Osteocyte (in vitro differentiated cells): ENCODE results near the gene ZSCAN30. TPM values are rescaled to one million over a fixed set of nuclear protein-coding genes. Genes with fewer than 3 reads are reported as not detected.
A peak's percentile ranks its signal among the peaks of the same experiment; 100 is the strongest.

ENCODE experiments used
- DNase-seq: peaks from one replicate; pipeline ENCODE4 v3.0.0; 2021; ENCODE audit warnings: mixed read lengths; ENCODE audit not compliant: unreplicated experiment; ENCODE audit errors: extremely low spot score
- H3K27ac Mint-ChIP-seq: one replicate; pipeline ENCODE4 v1.8.0; 2021; ENCODE audit warnings: mild to moderate bottlenecking, mixed read lengths; ENCODE audit not compliant: unreplicated experiment
- H3K27me3 Mint-ChIP-seq: one replicate; pipeline ENCODE4 v1.8.0; 2021; ENCODE audit warnings: mixed read lengths; ENCODE audit not compliant: unreplicated experiment
- H3K36me3 Mint-ChIP-seq: one replicate; pipeline ENCODE4 v1.8.0; 2021; ENCODE audit warnings: mixed read lengths; ENCODE audit not compliant: unreplicated experiment
- H3K4me1 Mint-ChIP-seq: one replicate; pipeline ENCODE4 v1.8.0; 2021; ENCODE audit warnings: mixed read lengths; ENCODE audit not compliant: unreplicated experiment
- H3K4me3 Mint-ChIP-seq: one replicate; pipeline ENCODE4 v1.8.0; 2021; ENCODE audit warnings: mild to moderate bottlenecking, moderate library complexity, mixed read lengths; ENCODE audit not compliant: unreplicated experiment
- H3K9me3 Mint-ChIP-seq: one replicate; pipeline ENCODE4 v1.8.0; 2021; ENCODE audit warnings: mixed read lengths; ENCODE audit not compliant: unreplicated experiment
- total RNA-seq: library from RNA; stranded (reverse); gene quantifications from 2 replicates; pipeline ENCODE4 v1.2.1, GENCODE V29; 2021
- TF ChIP-seq, protein P1 (sequence below): fragments of 200-600 bp; sonication (generic); IDR thresholded peaks from 2 replicates; pipeline ENCODE4 v1.5.0; 2021; ENCODE audit warnings: antibody characterized with exemption, mild to moderate bottlenecking, moderate library complexity

The ZSCAN30 gene
- total RNA-seq, 1 donor from 2014 or later, result 12.8 TPM

DNA sequence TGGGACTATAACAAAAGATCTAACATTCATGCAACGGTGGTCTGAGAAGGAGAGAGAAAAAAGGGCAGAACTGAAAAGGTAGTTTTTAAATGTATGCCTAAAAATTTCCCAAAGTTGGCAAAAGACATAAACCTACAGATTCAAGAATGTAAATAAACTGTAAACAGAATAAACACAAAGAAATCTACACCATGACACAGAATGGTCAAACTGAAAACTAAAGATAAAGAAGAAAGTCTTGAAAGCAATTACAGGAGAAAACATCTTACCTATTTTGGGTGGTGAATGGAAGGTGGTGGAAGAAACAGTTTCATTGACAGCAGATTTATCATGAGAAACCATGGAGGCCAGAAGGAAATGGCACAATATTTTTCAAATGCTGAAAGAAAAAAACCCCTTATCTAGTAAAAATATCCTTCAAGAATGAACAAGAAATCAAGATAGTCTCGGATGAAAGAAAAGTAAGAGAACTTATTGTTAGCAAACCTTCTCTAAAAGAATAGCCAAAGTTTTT is 84.8 kb downstream of the ZSCAN30 start:
- peaks cover 4% of the 10 kb centered on the region for H3K27me3 Mint-ChIP-seq
- peaks cover 13% of the 10 kb centered on the region for H3K9me3 Mint-ChIP-seq
- TF ChIP-seq, protein P1, sequence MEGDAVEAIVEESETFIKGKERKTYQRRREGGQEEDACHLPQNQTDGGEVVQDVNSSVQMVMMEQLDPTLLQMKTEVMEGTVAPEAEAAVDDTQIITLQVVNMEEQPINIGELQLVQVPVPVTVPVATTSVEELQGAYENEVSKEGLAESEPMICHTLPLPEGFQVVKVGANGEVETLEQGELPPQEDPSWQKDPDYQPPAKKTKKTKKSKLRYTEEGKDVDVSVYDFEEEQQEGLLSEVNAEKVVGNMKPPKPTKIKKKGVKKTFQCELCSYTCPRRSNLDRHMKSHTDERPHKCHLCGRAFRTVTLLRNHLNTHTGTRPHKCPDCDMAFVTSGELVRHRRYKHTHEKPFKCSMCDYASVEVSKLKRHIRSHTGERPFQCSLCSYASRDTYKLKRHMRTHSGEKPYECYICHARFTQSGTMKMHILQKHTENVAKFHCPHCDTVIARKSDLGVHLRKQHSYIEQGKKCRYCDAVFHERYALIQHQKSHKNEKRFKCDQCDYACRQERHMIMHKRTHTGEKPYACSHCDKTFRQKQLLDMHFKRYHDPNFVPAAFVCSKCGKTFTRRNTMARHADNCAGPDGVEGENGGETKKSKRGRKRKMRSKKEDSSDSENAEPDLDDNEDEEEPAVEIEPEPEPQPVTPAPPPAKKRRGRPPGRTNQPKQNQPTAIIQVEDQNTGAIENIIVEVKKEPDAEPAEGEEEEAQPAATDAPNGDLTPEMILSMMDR, result no peak
- H3K27ac Mint-ChIP-seq, result no peak overlapping the region
- no peak overlapping the region for H3K4me3 Mint-ChIP-seq
- DNase-seq, result no peak
- H3K4me1 Mint-ChIP-seq, result peaks cover 10% of the 10 kb centered on the region
- H3K36me3 Mint-ChIP-seq, result no peaks in the 10 kb centered on the region

DNA sequence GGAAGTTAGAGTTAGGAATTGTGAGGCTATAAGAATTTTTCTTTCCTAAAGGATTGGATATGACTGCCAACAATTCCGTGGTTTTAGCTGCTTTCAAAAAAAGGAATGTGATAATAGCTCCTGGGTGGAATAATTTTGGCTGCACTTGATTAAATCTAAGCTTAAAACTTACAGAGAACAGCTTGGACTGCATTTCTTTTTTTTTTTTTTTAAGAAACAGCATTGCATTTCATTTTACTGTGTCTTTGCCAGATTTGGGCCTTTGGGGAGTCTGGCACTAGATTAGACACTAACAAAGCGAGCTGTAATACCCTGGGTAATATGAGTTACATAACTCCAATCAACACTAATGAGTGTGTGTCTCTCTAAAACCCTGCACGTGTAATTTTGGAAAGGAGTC is 87.0 kb downstream of the ZSCAN30 start:
- Mint-ChIP-seq H3K27me3 (peaks cover 4% of the 10 kb centered on the region), H3K36me3 (no peaks in the 10 kb centered on the region), H3K27ac (peak overlapping the region; percentile 54), H3K4me3 (no peak overlapping the region), H3K9me3 (peaks cover 13% of the 10 kb centered on the region), H3K4me1 (peaks cover 10% of the 10 kb centered on the region)
- TF ChIP-seq, protein P1, result no peak
- DNase-seq, result no peak

DNA sequence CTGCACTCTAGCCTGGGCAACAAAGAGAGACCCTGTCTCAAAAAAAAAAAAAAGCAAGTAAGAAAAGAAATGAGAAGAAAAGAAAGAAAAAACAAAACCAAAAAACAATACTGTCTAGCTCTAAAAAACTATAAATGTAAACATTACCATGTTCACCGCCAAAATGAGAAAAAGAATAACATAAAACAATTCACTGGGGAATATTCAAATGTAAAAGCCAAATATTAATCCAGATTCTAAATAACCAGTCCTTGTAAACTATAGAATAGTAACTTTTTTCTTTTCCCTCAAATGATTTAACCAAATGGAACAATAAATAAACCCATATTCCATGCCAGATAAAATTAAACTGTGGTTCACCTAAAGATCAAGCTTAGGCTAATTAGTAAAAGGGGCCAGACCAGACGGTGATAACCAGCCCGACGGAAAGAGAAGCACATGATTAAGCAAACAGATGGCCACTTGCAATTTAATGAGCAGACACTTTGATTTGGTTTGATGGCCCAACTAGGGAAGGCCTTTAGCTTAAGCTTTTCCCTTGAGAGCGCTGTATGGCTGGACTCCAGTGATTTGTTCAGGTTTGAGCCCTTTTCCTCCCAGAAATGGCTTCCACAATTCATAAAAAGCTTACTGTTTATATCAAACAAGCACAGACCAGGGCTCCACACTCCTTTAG is 88.6 kb downstream of the ZSCAN30 start:
- peaks cover 10% of the 10 kb centered on the region for H3K4me1 Mint-ChIP-seq
- no peak overlapping the region for H3K27ac Mint-ChIP-seq
- H3K4me3 Mint-ChIP-seq, result no peak overlapping the region
- H3K36me3 Mint-ChIP-seq, result no peaks in the 10 kb centered on the region
- DNase-seq, result no peak
- H3K27me3 Mint-ChIP-seq, result peaks cover 6% of the 10 kb centered on the region
- H3K9me3 Mint-ChIP-seq, result peaks cover 13% of the 10 kb centered on the region
- TF ChIP-seq, protein P1, result no peak

Other genes with a start within 250 kb of the ZSCAN30 start
- 49.8 and 50.0 TPM in 2 replicates for gene MAPRE2, start 248.8 kb downstream of the ZSCAN30 start, total RNA-seq
- 23.9 and 24.5 TPM in 2 replicates for gene ZNF397, start 49.2 kb downstream of the ZSCAN30 start, total RNA-seq
- 42.5 and 43.2 TPM in 2 replicates for gene ZNF24, start 54.2 kb upstream of the ZSCAN30 start, total RNA-seq
- 1.9 and 2.2 TPM in 2 replicates for gene ZNF396, start 87.1 kb upstream of the ZSCAN30 start, total RNA-seq
- gene INO80C, start 207.7 kb upstream of the ZSCAN30 start, total RNA-seq, result 27.1 and 30.2 TPM in 2 replicates